HL-60 (cell line): Measurements from ENCODE around the gene TEX22.
A peak's percentile ranks its signal among the peaks of the same experiment; 100 is the strongest.

Experiments used
- DNase-seq, 2 experiments: peaks; one replicate each; pipeline ENCODE4 v3.0.0-alpha.2; 2010 to 2020; ENCODE audit warnings: low read depth in 1 of 2, low spot score in 1 of 2
- H3K27ac ChIP-seq: fragments of 250-450 bp; sonication (Bioruptor Pico); replicated peaks from 2 replicates; pipeline ENCODE4 v1.5.1; 2020; ENCODE audit warnings: mild to moderate bottlenecking, moderate library complexity
- H3K27me3 ChIP-seq: fragments of 250-450 bp; sonication (Bioruptor Pico); 2 replicates; pipeline ENCODE4 v1.5.1; 2021; ENCODE audit warnings: mild to moderate bottlenecking, moderate library complexity; ENCODE audit not compliant: insufficient read depth, poor library complexity, severe bottlenecking
- H3K4me3 ChIP-seq: replicated peaks from 2 replicates; pipeline ENCODE4 v1.5.1; 2011; ENCODE audit warnings: mild to moderate bottlenecking, control low read depth, low read length; ENCODE audit not compliant: insufficient read depth
- GABPA ChIP-seq: IDR thresholded peaks from 2 replicates; pipeline ENCODE4 v1.6.1; 2012; ENCODE audit warnings: low read depth
- POLR2AphosphoS5 ChIP-seq: IDR thresholded peaks from 2 replicates; pipeline ENCODE4 v1.6.1; 2012; ENCODE audit warnings: low read depth
- REST ChIP-seq: IDR thresholded peaks from 2 replicates; pipeline ENCODE4 v1.6.1; 2012; ENCODE audit warnings: low read depth; ENCODE audit not compliant: insufficient replicate concordance
- SPI1 ChIP-seq: IDR thresholded peaks from 2 replicates; pipeline ENCODE4 v1.6.1; 2012; ENCODE audit warnings: low read depth, mild to moderate bottlenecking, borderline replicate concordance
- TF ChIP-seq, protein P1 (sequence below): IDR thresholded peaks from one replicate; pipeline ENCODE4 v1.5.1; 2011; ENCODE audit warnings: low read length, control low read depth, inconsistent platforms; ENCODE audit not compliant: insufficient read depth

TEX22 gene

GRCh38 chr14:105415481-105416428, 17.4 kb downstream of the TEX22 start:
- TF ChIP-seq SPI1 = no peak
- no peak for TF ChIP-seq REST
- TF ChIP-seq POLR2AphosphoS5 = no peak
- no peak for TF ChIP-seq GABPA
- TF ChIP-seq, protein P1, sequence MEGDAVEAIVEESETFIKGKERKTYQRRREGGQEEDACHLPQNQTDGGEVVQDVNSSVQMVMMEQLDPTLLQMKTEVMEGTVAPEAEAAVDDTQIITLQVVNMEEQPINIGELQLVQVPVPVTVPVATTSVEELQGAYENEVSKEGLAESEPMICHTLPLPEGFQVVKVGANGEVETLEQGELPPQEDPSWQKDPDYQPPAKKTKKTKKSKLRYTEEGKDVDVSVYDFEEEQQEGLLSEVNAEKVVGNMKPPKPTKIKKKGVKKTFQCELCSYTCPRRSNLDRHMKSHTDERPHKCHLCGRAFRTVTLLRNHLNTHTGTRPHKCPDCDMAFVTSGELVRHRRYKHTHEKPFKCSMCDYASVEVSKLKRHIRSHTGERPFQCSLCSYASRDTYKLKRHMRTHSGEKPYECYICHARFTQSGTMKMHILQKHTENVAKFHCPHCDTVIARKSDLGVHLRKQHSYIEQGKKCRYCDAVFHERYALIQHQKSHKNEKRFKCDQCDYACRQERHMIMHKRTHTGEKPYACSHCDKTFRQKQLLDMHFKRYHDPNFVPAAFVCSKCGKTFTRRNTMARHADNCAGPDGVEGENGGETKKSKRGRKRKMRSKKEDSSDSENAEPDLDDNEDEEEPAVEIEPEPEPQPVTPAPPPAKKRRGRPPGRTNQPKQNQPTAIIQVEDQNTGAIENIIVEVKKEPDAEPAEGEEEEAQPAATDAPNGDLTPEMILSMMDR = no peak
- Histone ChIP-seq H3K27ac (no peak overlapping the region), H3K4me3 (peak overlapping the region; percentile 37; the same call in 1 of the 2 replicates), H3K27me3 (peaks cover 9% of the 10 kb centered on the region)
- DNase-seq = no peak

DNA sequence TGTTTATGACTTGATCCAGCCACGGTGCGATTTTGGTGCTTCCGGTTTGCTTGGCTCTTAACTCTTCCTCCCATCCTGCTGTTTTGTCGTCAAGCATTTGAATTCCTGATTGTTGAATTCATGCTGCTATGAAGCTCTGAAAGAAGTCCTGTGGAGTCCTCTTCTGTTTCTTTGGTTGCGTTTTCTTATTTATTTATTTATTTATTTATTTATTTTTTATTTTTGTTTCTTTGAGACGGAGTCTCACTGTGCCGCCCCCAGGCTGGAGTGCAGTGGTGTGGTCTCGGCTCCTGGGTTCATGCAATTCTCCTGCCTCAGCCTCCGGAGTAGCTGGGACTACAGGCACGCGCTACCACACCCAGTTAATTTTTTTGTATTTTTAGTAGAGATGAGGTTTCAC, 18.3 kb downstream of the TEX22 start:
- DNase-seq = no peak
- H3K4me3 ChIP-seq = no peak overlapping the region
- H3K27ac ChIP-seq = no peak overlapping the region
- no peak for TF ChIP-seq GABPA
- peaks cover 5% of the 10 kb centered on the region for H3K27me3 ChIP-seq

DNA sequence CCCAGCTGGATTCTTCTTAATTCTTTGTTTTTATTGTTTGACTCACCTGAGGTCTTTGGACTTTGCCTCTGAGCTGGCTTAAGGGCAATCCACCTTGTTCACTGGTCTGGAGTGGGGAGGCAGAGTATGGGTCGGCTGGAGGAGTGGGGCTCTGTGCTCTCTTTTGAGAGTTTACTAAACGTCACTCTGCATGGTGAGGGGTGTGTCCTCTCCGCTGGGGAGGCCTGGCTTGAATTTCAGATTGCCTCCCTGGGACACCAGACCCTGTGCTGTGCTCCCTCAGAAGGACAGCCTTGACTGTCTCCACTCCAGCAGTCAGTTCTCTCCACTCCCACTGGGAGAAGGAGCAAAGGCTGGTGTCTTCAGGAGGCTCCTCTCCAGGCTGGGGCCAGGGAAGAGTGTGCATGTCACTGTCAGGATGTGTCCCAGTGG, 19.4 kb downstream of the TEX22 start:
- Histone ChIP-seq H3K27me3 (no peaks in the 10 kb centered on the region), H3K4me3 (no peak overlapping the region), H3K27ac (no peak overlapping the region)
- TF ChIP-seq, protein P1 = no peak
- TF ChIP-seq SPI1 (no peak), POLR2AphosphoS5 (no peak), REST (no peak)
- DNase-seq = no peak

- no peak for TF ChIP-seq GABPA
- TF ChIP-seq POLR2AphosphoS5 = no peak
- TF ChIP-seq SPI1 = no peak
- TF ChIP-seq, protein P1 = no peak
- TF ChIP-seq REST = no peak
- Histone ChIP-seq H3K27ac (no peak overlapping the region), H3K27me3 (no peaks in the 10 kb centered on the region), H3K4me3 (no peak overlapping the region)
- no peak for DNase-seq
Observed at GRCh38 chr14:105418269-105419194, 20.2 kb downstream of the TEX22 start.
